Left ventricle myocardium inferior (tissue), 1 donor: ENCODE data around the gene ASCC1. TPM values are rescaled to one million over a fixed set of nuclear protein-coding genes. Genes with fewer than 3 reads are reported as not detected.

Source experiments
- DNase-seq: peaks from one replicate; pipeline ENCODE4 v3.0.0-alpha.2; 2020
- H3K27ac ChIP-seq: fragments of 200-600 bp; replicated peaks from 2 replicates; pipeline ENCODE4 v1.8.0; 2021
- H3K27me3 ChIP-seq: fragments of 200-600 bp; 2 replicates; pipeline ENCODE4 v1.8.0; 2021; ENCODE audit warnings: low read depth
- H3K36me3 ChIP-seq: fragments of 200-600 bp; 2 replicates; pipeline ENCODE4 v1.8.0; 2021
- H3K4me1 ChIP-seq: fragments of 200-600 bp; 2 replicates; pipeline ENCODE4 v1.8.0; 2021
- H3K4me3 ChIP-seq: fragments of 200-600 bp; 2 replicates; pipeline ENCODE4 v1.8.0; 2021; ENCODE audit warnings: mild to moderate bottlenecking, moderate library complexity
- H3K9me3 ChIP-seq: fragments of 200-600 bp; replicated peaks from 2 replicates; pipeline ENCODE4 v1.8.0; 2021
- intact Hi-C: fragments of 100-400 bp; cut with micrococcal nuclease; formaldehyde crosslinking; loops from one replicate; pipeline ENCODE4 v1.11.0; 2022
- total RNA-seq: library from RNA; stranded (reverse); fragmentation: NEBNext Ultra II Directional; extraction: Animal tissue kit (Norgen Biotek cat#: 25700); gene quantifications from one replicate; pipeline ENCODE4 v1.2.1, GENCODE V29; 2021
- TF ChIP-seq, protein P1 (sequence below): fragments of 200-600 bp; IDR thresholded peaks from 2 replicates; pipeline ENCODE4 v1.8.0; 2021; ENCODE audit warnings: antibody characterized with exemption, mild to moderate bottlenecking, borderline replicate concordance
- donor health status: DM: no; HTN: yes; CAD: no; lungs with severe emphysema.

Gene ASCC1
- total RNA-seq, 1 donor from 2014 or later, result 37.0 TPM

DNA sequence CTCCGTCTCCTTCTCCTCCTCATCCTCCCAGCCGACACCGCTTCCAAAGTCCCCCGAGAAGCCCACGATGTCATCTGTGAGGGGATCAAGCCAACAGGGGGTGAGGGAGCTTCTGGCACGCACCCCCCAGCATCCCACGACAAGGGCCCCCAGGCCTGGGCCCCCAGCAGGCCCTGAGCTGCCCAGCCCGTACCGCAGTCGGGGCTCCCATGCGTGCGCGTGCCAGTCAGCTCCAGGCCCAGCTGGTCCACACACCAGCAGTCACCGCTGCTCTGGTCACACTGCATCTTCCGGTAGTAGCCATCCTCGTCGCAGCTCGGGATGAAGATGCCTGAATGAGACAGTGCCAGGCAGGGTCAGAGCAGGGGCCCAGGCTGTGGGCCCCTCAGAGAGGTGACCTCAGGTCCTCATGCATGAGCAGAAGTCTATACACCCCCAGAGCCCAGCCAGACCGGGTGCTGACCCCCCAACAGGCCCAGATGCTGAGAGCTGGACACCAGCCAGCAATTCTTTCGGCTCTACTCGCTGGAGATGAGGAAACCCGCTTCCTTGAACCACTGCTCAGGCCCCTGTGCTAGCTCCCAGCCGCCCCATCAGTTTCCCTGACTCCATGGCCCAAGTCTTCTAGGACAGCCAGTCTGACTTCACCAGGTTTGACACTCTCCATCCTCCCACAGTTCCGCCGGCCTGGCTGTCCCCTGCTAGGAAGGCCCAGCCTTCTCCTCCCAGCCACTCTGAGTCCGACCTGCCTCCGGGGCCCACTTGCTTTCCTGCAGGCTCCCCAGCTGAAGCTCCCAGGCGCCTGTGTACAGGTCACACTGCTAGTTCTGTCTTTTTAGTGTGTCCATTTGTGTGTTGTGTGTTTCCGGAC lies 153.0 kb downstream of the ASCC1 start:
- H3K36me3 ChIP-seq, result no peaks in the 10 kb centered on the region
- intact Hi-C loops, result no loop called here
- no peaks in the 10 kb centered on the region for H3K27me3 ChIP-seq
- H3K9me3 ChIP-seq, result no peaks in the 10 kb centered on the region
- no peak for DNase-seq
- TF ChIP-seq, protein P1, sequence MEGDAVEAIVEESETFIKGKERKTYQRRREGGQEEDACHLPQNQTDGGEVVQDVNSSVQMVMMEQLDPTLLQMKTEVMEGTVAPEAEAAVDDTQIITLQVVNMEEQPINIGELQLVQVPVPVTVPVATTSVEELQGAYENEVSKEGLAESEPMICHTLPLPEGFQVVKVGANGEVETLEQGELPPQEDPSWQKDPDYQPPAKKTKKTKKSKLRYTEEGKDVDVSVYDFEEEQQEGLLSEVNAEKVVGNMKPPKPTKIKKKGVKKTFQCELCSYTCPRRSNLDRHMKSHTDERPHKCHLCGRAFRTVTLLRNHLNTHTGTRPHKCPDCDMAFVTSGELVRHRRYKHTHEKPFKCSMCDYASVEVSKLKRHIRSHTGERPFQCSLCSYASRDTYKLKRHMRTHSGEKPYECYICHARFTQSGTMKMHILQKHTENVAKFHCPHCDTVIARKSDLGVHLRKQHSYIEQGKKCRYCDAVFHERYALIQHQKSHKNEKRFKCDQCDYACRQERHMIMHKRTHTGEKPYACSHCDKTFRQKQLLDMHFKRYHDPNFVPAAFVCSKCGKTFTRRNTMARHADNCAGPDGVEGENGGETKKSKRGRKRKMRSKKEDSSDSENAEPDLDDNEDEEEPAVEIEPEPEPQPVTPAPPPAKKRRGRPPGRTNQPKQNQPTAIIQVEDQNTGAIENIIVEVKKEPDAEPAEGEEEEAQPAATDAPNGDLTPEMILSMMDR, result no peak
- no peak overlapping the region for H3K27ac ChIP-seq
- peaks cover 38% of the 10 kb centered on the region for H3K4me1 ChIP-seq
- H3K4me3 ChIP-seq, result no peak overlapping the region

DNA sequence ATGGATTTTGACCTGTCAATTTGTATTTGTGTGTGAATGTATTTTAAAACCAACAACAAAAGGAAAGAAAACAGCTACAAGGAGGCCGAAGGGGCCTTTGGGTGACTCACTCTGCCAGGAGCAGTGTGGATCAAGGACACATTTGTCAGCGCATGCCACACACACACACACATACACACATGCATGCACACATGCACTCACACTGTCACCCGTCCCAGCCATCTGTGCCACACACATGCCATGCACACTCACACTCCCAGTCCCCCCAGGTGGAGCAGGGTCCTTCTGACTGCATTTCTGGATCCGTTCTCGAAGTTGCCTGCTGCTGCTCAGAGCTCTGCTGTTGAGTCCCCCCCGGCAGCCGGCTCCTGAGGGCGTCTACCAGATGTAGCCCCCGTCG lies 153.7 kb downstream of the ASCC1 start:
- Histone ChIP-seq H3K27me3 (no peaks in the 10 kb centered on the region), H3K36me3 (no peaks in the 10 kb centered on the region), H3K9me3 (no peaks in the 10 kb centered on the region), H3K4me1 (peaks cover 38% of the 10 kb centered on the region), H3K4me3 (no peak overlapping the region), H3K27ac (no peak overlapping the region)
- intact Hi-C loops, result no loop called here
- DNase-seq, result no peak
- TF ChIP-seq, protein P1, result no peak

DNA sequence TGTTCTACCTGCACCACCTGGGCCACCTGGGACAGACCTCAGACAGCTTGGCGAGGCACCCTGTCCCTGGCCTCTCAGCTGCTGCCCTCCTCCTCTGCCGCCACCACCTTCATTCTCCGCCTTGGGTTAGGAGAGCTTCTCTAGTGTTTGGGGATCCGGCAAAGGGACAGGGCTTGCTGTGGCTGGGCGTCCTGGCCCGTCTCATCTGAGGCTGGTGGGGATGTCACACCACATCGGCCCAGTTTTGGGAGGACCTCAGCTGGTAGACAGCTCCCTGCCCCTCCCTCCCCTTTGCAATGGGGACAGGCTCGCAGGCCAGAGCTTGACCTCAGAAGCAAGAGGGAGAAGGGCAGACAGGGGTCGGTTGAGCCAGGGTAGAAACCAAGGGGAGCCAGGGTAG lies 154.1 kb downstream of the ASCC1 start:
- no peak overlapping the region for H3K27ac ChIP-seq
- no peaks in the 10 kb centered on the region for H3K27me3 ChIP-seq
- TF ChIP-seq, protein P1, result no peak
- intact Hi-C loops, result no loop called here
- no peaks in the 10 kb centered on the region for H3K9me3 ChIP-seq
- H3K4me3 ChIP-seq, result no peak overlapping the region
- no peak for DNase-seq
- H3K36me3 ChIP-seq, result no peaks in the 10 kb centered on the region
- H3K4me1 ChIP-seq, result peaks cover 38% of the 10 kb centered on the region

DNA sequence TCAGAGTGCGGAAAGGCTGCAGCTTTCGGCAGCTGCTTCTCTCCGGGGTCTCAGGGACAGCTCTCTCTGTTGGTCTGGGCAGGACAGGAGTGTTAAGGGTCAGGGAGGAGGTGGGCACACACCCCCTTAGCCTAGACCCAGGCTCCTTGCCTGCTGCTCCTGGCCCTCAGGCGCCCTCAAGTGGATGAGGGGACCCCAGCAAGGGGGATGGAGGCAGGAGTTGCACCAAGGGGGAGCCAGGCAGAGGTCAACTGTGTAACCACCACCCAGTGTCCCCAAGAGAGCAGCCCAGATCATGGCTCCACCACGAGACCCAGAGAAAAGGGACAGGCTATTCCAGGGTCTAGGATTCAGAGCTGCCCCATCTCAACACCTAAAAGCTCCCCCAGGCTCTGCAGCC lies 154.6 kb downstream of the ASCC1 start:
- H3K36me3 ChIP-seq, result no peaks in the 10 kb centered on the region
- H3K27me3 ChIP-seq, result no peaks in the 10 kb centered on the region
- H3K27ac ChIP-seq, result no peak overlapping the region
- H3K9me3 ChIP-seq, result no peaks in the 10 kb centered on the region
- DNase-seq, result no peak
- TF ChIP-seq, protein P1, result peak; percentile 15
- H3K4me3 ChIP-seq, result no peak overlapping the region
- intact Hi-C loops, result no loop called here
- H3K4me1 ChIP-seq, result peaks cover 34% of the 10 kb centered on the region

DNA sequence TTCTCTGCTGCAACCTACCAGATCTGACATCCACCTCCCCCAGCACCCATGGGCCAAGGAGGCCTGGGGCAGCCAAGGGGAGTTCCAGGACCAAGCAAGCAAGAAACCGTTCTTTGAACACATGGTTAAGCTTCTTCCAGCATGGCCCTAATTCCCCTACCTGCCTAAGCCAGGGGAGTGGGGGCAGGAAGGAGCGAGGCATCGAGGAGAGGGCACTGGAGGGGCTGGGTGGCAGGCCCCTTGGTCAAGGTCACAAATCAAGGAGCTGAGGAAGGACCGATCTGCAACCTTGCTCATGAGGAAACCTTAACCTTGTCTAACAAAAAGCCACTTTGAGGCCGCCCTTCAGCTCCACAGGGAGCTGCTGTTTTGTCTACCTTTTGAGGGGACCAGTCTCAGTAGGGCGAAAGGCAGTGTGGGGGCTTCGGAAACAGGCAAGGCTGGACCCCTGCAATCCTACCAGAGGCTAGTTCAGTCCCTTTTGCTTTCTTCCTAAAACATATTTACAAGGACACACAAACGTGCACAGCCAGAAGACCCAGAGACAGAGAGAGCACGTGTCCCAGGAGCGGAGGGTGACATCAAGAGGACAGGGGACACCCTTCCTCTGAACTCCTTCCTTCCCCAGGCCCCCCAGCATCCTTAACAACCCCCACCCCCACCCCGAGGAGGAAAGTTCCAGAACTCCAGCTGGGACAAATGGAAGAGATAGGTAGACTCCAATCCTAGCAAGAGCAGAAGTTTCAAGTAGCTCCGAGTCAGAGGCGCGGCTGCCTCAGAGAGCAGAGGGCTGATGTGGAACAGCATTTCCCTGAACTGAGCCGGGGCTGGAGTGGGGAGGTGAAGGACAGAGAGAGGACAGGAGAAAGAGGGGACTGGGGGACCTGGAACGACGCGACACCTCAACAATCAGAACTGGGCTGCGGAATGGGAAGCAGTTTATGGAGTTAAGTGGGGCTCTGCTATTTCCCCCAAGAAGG lies 155.9 kb downstream of the ASCC1 start:
- H3K9me3 ChIP-seq, result no peaks in the 10 kb centered on the region
- no peak overlapping the region for H3K4me3 ChIP-seq
- intact Hi-C loops, result no loop called here
- H3K4me1 ChIP-seq, result peaks cover 28% of the 10 kb centered on the region
- H3K36me3 ChIP-seq, result no peaks in the 10 kb centered on the region
- TF ChIP-seq, protein P1, result no peak
- DNase-seq, result no peak
- no peak overlapping the region for H3K27ac ChIP-seq
- H3K27me3 ChIP-seq, result no peaks in the 10 kb centered on the region
